HG02623 (cell line): ENCODE results near the gene ANXA7.
"Not testable (repeated sequence)": the region's sequence is repeated elsewhere in the genome, so short reads cannot be mapped to it uniquely, and the experiment has no call there.

ENCODE experiments used
- ATAC-seq: cut with Tn5 transposase; IDR thresholded peaks from one replicate; pipeline ENCODE4 v1.9.1; 2021; ENCODE audit warnings: moderate library complexity; ENCODE audit not compliant: unreplicated experiment

ANXA7 gene

GRCh38 chr10:73408978-73409521, 4.8 kb downstream of the ANXA7 start:
- no peak for ATAC-seq

DNA sequence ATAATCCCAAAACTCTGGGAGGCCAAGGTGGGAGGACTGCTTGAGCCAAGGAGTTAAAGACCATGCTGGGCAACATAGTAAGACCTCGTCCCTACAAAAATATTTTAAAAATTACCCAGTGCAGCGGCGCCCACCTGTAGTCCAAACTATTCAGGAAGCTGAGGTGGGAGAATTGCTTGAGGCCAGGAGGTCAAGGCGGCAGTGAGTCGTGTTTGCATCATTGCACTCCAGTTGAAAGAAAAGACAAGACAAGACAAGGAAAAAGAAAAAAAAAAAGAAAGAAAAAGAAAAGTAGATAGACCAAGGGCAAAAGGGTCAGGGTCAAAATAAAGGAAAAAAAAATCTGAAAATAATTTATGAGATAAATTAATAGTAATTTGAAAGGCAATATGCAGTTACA, 5.8 kb downstream of the ANXA7 start:
- no peak for ATAC-seq

DNA sequence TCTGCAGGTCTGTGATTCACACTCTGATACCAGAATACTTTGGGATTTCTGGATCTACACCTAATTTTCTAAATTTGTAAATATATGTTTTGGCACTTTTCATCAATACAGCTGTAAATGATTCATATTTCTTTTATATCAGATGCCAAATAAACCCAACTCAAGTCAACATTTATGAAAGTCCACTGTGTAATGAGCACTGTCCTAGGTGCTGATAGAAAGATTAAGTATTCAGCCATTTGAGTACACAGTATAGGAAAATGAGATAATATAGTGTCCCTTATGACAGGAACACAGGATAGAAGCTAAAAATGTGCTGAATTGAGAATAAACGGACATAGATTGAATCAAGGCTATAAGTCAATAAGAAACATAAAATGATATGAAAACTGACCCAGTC, 6.4 kb downstream of the ANXA7 start:
- no peak for ATAC-seq

DNA sequence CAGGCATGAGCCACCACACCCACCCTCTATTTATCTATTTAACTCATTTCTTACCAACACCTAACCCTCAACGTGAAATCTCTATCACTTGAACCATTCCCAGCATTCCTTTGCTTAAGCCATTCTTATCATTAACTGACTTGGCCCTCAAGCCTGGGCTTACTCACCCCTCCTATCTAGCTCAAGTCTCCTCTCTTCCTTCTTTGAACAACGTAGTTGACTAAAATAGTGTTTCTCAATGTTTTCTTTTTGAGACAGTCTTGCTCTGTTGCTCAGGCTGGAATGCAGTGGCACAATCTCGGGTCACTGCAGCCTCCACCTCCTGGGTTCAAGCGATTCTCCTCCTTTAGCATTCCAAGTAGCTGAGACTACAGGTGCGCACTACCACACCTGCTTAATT, 7.0 kb downstream of the ANXA7 start:
- no peak for ATAC-seq

- no peak for ATAC-seq
These were observed 8.3 kb downstream of the ANXA7 start for GRCh38 chr10:73405556-73405955.

GRCh38 chr10:73404690-73405089, 9.2 kb downstream of the ANXA7 start:
- ATAC-seq = no peak

DNA sequence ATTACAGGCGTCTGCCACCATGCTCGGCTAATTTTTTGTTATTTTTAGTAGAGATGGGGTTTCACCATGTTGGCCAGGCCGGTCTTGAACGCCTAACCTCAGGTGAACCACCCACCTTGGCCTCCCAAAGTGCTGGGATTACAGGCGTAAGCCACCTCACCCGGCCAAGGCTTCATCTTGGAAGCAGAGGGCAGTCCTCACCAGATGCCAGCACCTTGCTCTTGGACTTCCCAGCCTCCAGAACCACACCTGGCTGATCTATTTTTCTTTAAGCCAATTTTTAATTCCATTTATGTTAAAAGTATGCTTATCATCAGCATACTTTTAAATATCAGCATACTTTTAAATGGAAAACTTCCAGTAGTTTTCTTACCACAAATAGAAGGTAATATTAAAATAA, 12.2 kb downstream of the ANXA7 start:
- ATAC-seq = no peak

DNA sequence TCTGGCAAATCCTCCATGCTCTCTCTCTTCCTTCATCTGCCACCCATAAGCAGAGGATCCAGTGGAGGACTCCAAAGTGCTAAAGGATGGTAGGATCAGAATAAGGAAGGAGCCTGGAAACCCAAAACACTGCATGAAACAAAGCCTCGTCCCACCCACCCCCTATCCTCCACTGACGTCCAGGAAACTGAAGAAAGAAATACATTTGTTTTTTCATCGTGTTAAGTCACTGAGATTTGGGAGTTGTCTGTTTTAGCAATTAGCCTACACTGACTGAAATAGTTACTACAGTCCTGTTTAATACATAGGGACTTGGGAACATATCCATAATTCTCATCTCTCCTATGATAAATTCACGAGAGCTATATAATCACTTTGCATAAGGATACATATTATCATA, 14.8 kb downstream of the ANXA7 start:
- ATAC-seq = no peak

GRCh38 chr10:73398024-73398423, 15.8 kb downstream of the ANXA7 start:
- ATAC-seq = no peak

DNA sequence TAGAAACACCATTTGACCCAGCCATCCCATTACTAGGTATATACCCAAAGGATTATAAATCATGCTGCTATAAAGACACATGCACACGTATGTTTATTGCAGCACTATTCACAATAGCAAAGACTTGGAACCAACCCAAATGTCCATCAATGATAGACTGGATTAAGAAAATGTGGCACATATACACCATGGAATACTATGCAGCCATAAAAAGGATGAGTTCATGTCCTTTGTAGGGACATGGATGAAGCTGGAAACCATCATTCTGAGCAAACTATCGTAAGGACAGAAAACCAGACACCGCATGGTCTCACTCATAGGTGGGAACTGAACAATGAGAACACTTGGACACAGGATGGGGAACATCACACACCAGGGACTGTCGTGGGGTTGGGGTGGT, 19.5 kb downstream of the ANXA7 start:
- not testable (repeated sequence) for ATAC-seq

- no peak for ATAC-seq
These were observed 25.6 kb downstream of the ANXA7 start for GRCh38 chr10:73388228-73388627.

DNA sequence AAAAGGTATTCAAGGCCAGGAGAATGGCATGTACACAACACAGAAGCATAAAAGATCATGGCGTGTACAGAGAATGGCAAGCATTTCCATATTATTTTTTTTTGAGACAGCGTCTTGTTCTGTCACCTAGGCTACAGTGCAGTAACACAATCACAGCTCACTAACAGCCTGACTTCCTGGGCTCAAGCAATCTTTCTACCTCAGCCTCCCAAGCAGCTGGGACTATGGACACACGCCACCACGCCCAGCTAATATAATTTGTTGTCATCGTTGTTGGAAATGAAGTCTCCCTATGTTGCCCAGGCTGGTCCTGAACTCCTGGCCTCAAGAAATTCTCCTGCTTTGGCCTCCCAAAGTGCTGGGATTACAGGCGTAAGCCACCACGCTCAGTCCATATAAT, 27.3 kb downstream of the ANXA7 start:
- ATAC-seq = no peak

- ATAC-seq = no peak
These were observed 34.7 kb downstream of the ANXA7 start for GRCh38 chr10:73379064-73379748.

DNA sequence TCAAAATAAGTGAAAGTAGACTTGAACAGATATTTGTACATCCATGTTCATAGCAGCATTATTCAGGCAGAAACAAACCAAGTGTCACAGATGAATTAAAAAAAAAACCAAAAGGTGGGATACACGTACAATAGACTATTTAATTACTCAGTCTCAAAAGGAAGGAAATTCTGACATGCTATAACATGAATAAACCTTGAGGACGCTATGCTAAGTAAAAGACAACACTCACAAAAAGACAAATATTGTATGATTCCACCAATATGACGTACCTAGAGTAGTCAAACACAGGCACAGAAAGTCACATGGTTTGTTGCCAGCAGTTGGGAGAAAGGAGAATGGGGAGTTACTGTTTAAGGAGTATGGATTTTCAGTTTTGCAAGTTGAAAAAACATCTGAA, 37.2 kb downstream of the ANXA7 start:
- ATAC-seq = no peak

DNA sequence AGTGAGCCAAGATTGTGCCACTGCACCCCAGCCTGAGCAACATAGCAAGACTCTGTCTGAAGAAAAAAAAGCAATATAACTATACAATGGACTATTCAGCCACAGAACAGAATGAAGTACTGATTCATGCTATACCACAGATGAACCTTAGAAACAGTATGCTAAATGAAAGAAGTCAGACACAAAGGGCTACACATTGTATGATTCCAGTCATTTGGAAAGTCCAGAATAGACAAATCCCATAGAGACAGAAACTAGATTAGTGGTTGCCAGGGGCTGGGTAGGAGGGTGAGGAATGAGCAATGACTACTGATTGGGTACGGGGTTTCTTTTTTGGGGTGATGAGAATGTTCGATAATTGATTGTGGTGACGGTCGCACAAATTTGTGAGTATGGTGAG, 45.6 kb downstream of the ANXA7 start:
- no peak for ATAC-seq

- no peak for ATAC-seq
These were observed 47.2 kb downstream of the ANXA7 start for GRCh38 chr10:73366381-73367298.

DNA sequence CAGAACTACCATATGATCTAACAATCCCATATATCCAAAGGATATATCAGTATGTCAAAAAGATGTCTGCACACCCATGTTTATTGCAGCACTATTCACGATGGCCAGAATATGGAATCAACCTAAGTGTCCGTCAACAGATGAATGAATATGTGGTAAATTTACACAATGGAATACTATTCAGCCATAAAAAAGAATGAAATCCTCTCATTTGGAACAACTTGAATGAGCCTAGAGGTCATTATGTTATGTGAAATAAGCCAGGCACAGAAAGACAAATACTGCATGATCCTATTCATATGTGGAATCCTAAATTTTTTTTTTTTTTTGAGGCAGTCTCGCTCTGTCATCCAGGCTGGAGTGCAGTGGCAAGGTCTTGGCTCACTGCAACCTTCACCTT, 48.9 kb downstream of the ANXA7 start:
- no peak for ATAC-seq

DNA sequence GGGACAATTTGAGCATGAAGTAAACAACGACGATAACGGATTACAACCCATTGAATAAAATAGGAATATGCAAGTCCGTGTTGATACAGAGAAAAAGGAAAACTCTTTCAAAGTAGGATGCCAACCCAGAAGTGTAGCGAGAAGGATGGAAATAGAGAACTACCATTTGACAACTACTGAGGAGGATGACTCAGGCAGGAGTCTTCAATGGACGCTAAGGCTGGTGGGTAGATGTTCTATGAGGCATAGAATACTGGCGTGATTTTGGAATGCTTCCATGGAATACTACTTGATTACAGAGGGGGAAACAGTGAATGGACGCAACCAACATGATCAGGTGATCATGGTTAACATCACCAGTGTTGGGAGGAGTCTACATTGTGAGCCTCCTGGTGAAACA, 54.4 kb downstream of the ANXA7 start:
- no peak for ATAC-seq

GRCh38 chr10:73358331-73359279, 55.3 kb downstream of the ANXA7 start, which contains the start of gene CFAP70:
Gene CFAP70 (minus strand): TSS chr10:73358864. CDS start chr10:73354796, 4,068 bp downstream.
- ATAC-seq = peak; percentile 92

- no peak for ATAC-seq
These were observed 56.0 kb downstream of the ANXA7 start for GRCh38 chr10:73357821-73358220.

- no peak for ATAC-seq
These were observed 56.7 kb downstream of the ANXA7 start for GRCh38 chr10:73357166-73357565.
